Measurements from ENCODE around the gene CCDC157.

Gene CCDC157

GRCh38 chr22:30416837-30417236, 60.0 kb downstream of the CCDC157 start:
- no peak for DNase-seq

GRCh38 chr22:30420347-30421125, 63.7 kb downstream of the CCDC157 start:
- no peak for DNase-seq

GRCh38 chr22:30421695-30422480, 65.1 kb downstream of the CCDC157 start:
- DNase-seq, result no peak

- no peak for DNase-seq
These were observed 65.9 kb downstream of the CCDC157 start for GRCh38 chr22:30422481-30423300.

GRCh38 chr22:30423301-30423958, 66.6 kb downstream of the CCDC157 start:
- peak in 1 of 4 experiments; percentile 19 for DNase-seq

GRCh38 chr22:30423959-30424533, 67.2 kb downstream of the CCDC157 start:
- peak; percentile 90 to 97 (median 94) for DNase-seq

GRCh38 chr22:30424534-30425326, 67.9 kb downstream of the CCDC157 start:
- no peak for DNase-seq

- no peak for DNase-seq
These were observed 68.5 kb downstream of the CCDC157 start for GRCh38 chr22:30425327-30425615.

- DNase-seq, result peak in 2 of 4 experiments; percentile 34 to 38
These were observed 69.0 kb downstream of the CCDC157 start, which contains the start of gene MTFP1 for GRCh38 chr22:30425616-30426387. Gene MTFP1, plus strand, starts transcription at chr22:30425768. Its CDS starts 112 bp downstream, at chr22:30425880.

Measured in activated CD4-positive, CD25-positive, alpha-beta regulatory T cell (primary cell).